ENCODE data around the gene NCOA4. TPM values are rescaled to one million over a fixed set of nuclear protein-coding genes. Genes with fewer than 3 reads are reported as not detected.

NCOA4 gene
- total RNA-seq, 1 experiment from 2014 or later: 68.0 TPM

DNA sequence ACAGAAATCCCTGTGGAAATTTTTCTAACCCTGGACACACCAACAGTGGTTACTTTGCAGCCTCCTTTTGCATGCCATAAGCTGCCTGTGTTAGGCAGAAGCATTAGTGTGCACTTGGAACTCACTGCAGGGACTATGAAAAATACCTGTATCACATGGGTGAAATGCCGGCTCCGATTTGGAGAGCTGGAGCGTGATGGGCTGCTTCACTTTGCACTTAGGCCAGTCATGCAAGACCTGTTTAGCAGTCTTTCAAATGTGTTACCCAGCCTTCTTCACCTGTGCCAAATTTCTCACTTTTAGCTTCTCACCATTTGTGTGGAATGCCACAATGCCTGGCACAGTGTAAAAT lies 11.3 kb downstream of the NCOA4 start:
- Histone ChIP-seq H3K27ac (ENCODE audit: low read depth, low read length) (no peak overlapping the region), H3K27me3 (ENCODE audit: insufficient read depth, low read length) (no peaks in the 10 kb centered on the region), H3K9ac (ENCODE audit: low read length) (no peak overlapping the region), H3K36me3 (ENCODE audit: control insufficient read depth in 1 of 2, insufficient read depth in 2 of 2, low read length in 2 of 2) (peaks cover 4 to 10% of the 10 kb centered on the region in 2 experiments; a peak in 3 of 4 replicates), H3K4me2 (ENCODE audit: low read length) (no peak overlapping the region), H4K20me1 (ENCODE audit: insufficient read depth) (peaks cover 9% of the 10 kb centered on the region; the same call in 1 of the 2 replicates), H2AFZ (ENCODE audit: low read depth, low read length, poor library complexity, severe bottlenecking) (no peak overlapping the region), H3K9me3 (ENCODE audit: control insufficient read depth in 1 of 2, insufficient read depth in 1 of 2, low read depth in 1 of 2, low read length in 2 of 2) (no peaks in the 10 kb centered on the region), H3K4me1 (ENCODE audit: control insufficient read depth in 1 of 2, insufficient read depth in 2 of 2, low read length in 2 of 2) (peaks cover 21 to 33% of the 10 kb centered on the region in 2 experiments), H3K4me3 (replicated peaks in 1 of 2; ENCODE audit: low read depth in 1 of 2, low read length in 2 of 2) (no peak overlapping the region), H3K9me2 (ENCODE audit: insufficient read depth) (no peaks in the 10 kb centered on the region), H3K79me2 (ENCODE audit: insufficient read depth, low read length) (peaks cover 88% of the 10 kb centered on the region)
- ChIA-PET CTCF (interaction anchor here (1.0 kb wide), 1 partner anchor 10 kb away, joined by 4 read pairs; no protein-coding TSS in a partner anchor), POLR2A (no interaction called here), RAD21 (ENCODE audit: low non-redundant PET in 1 of 2, low total read pairs in 2 of 2, uncharacterized antibody in 2 of 2, unreplicated experiment in 2 of 2) (no interaction called here)
- BruUV-seq (replicated peaks): no TSS peak
- DNase-seq (ENCODE audit: low read depth, low spot score) (no peak), ATAC-seq (no peak)
- TF ChIP-seq SRF (IDR thresholded peaks at IDR 0.05; ENCODE audit: low read depth): no peak
- TF ChIP-seq, protein P1, sequence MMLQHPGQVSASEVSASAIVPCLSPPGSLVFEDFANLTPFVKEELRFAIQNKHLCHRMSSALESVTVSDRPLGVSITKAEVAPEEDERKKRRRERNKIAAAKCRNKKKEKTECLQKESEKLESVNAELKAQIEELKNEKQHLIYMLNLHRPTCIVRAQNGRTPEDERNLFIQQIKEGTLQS (IDR thresholded peaks at IDR 0.05): no peak
- no peak for TF ChIP-seq CBX3 (IDR thresholded peaks at IDR 0.05; ENCODE audit: low read depth)
- TF ChIP-seq, protein P2, sequence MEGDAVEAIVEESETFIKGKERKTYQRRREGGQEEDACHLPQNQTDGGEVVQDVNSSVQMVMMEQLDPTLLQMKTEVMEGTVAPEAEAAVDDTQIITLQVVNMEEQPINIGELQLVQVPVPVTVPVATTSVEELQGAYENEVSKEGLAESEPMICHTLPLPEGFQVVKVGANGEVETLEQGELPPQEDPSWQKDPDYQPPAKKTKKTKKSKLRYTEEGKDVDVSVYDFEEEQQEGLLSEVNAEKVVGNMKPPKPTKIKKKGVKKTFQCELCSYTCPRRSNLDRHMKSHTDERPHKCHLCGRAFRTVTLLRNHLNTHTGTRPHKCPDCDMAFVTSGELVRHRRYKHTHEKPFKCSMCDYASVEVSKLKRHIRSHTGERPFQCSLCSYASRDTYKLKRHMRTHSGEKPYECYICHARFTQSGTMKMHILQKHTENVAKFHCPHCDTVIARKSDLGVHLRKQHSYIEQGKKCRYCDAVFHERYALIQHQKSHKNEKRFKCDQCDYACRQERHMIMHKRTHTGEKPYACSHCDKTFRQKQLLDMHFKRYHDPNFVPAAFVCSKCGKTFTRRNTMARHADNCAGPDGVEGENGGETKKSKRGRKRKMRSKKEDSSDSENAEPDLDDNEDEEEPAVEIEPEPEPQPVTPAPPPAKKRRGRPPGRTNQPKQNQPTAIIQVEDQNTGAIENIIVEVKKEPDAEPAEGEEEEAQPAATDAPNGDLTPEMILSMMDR (IDR thresholded peaks at IDR 0.05 in 2 of 3, conservative IDR thresholded peaks at IDR 0.05 in 1 of 3; ENCODE audit: borderline replicate concordance in 1 of 3, insufficient read depth in 1 of 3, low read depth in 2 of 3, low read length in 2 of 3): no peak
- TF ChIP-seq CEBPB (IDR thresholded peaks at IDR 0.05; ENCODE audit: low read depth): no peak
- TF ChIP-seq ZNF274 (IDR thresholded peaks at IDR 0.05; ENCODE audit: low read depth, low read length): no peak
- TF ChIP-seq YY1 (IDR thresholded peaks at IDR 0.05; ENCODE audit: extremely low read depth, insufficient replicate concordance, low read depth, low read length): no peak
- TF ChIP-seq JUND (IDR thresholded peaks at IDR 0.05): no peak
- intact Hi-C loops (cut with micrococcal nuclease): no loop called here

All from HCT116 (cell line).